ENCODE results near the gene NRG3.

DNA sequence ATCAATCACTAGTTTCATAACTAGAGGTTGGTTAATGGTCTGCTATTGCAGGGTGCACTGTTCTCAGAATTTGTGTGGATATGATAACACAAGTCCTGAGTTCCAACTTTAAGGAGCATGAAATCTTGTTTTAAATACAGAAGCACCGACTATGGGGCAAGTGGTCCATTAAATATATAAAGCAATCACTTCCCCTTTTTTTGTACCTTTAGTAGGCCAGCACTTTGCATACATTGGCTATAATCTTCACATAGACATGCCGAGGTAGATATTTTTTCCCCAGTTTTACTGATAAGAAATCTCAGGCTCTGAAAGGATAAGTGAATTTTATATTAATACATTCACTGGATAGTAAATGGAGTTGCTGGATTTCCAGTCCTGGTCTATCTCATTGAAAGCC lies 286.3 kb downstream of the NRG3 start:
- TF ChIP-seq SCRT1 (tag by site-specific recombination; IDR thresholded peaks at IDR 0.05; ENCODE audit: borderline replicate concordance) (no peak), ZNF121 (tag by site-specific recombination; IDR thresholded peaks at IDR 0.05) (no peak), ZNF629 (tag by site-specific recombination; IDR thresholded peaks at IDR 0.05) (no peak)
- TF ChIP-seq, protein P1, sequence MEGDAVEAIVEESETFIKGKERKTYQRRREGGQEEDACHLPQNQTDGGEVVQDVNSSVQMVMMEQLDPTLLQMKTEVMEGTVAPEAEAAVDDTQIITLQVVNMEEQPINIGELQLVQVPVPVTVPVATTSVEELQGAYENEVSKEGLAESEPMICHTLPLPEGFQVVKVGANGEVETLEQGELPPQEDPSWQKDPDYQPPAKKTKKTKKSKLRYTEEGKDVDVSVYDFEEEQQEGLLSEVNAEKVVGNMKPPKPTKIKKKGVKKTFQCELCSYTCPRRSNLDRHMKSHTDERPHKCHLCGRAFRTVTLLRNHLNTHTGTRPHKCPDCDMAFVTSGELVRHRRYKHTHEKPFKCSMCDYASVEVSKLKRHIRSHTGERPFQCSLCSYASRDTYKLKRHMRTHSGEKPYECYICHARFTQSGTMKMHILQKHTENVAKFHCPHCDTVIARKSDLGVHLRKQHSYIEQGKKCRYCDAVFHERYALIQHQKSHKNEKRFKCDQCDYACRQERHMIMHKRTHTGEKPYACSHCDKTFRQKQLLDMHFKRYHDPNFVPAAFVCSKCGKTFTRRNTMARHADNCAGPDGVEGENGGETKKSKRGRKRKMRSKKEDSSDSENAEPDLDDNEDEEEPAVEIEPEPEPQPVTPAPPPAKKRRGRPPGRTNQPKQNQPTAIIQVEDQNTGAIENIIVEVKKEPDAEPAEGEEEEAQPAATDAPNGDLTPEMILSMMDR (tag by site-specific recombination; IDR thresholded peaks at IDR 0.05) = no peak

All from HEK293 (cell line).